Right lobe of liver (tissue), 6 donors: ENCODE measurements around the gene RIMS1. TPM values are rescaled to one million over a fixed set of nuclear protein-coding genes. Genes with fewer than 3 reads are reported as not detected.

Experiments used
- ATAC-seq, 4 donors: fragments of 200-7000 bp; cut with Tn5 transposase; one replicate each; pipeline ENCODE4 v1.9.1; 2020; ENCODE audit warnings: mild to moderate bottlenecking in 4 of 4, moderate library complexity in 4 of 4
- DNase-seq, 3 donors: peaks; one replicate each; pipeline ENCODE4 v3.0.0-alpha.2; 2020
- H3K27ac ChIP-seq, 3 donors: fragments of 200-600 bp; one replicate each; pipeline ENCODE4 v1.8.0; 2022
- H3K27me3 ChIP-seq, 2 donors: fragments of 200-600 bp; one replicate each; pipeline ENCODE4 v1.8.0; 2022
- H3K36me3 ChIP-seq, 4 donors: fragments of 200-600 bp; sonication (generic) in 1 of 4; one replicate each; pipeline versions ENCODE4 v1.5.1 to v1.8.0; 2017 to 2022; ENCODE audit warnings: control low read depth in 1 of 4
- H3K4me1 ChIP-seq, 4 donors: fragments of 200-600 bp; sonication (generic) in 1 of 4; one replicate each; pipeline versions ENCODE4 v1.5.1 to v1.8.0; 2017 to 2022; ENCODE audit warnings: control low read depth in 1 of 4
- H3K4me3 ChIP-seq, 3 donors: fragments of 200-600 bp; one replicate each; pipeline ENCODE4 v1.8.0; 2022
- H3K9me3 ChIP-seq, 4 donors: fragments of 200-600 bp; sonication (generic) in 1 of 4; one replicate each; pipeline versions ENCODE4 v1.5.1 to v1.8.0; 2017 to 2022; ENCODE audit warnings: control low read depth in 1 of 4
- CTCF ChIP-seq, 4 donors: fragments of 200-600 bp in 3 of 4; fragments of 450-650 bp in 1 of 4; IDR thresholded peaks; one replicate each; pipeline versions ENCODE4 v1.5.1 to v1.8.0; 2016 to 2022; ENCODE audit warnings: antibody characterized with exemption in 4 of 4, mild to moderate bottlenecking in 2 of 4
- POLR2A ChIP-seq: fragments of 450-650 bp; IDR thresholded peaks from one replicate; pipeline ENCODE4 v1.6.1; 2017; ENCODE audit warnings: antibody characterized with exemption, mild to moderate bottlenecking
- WGBS: methylation state at CpG from one replicate; pipeline ENCODE4 v1.1.6; 2018; ENCODE audit warnings: low coverage, low lambda C conversion rate; ENCODE audit not compliant: insufficient coverage; ENCODE audit errors: missing lambda C conversion rate; 5-methylcytosine and 5-hydroxymethylcytosine counted together
- intact Hi-C, 2 donors: fragments of 100-400 bp; cut with DNase I; formaldehyde crosslinking; loops; one replicate each; pipeline versions ENCODE4 v1.11.2 to v1.14.1; 2022
- total RNA-seq, 6 experiments: library from RNA; depleted of rRNA in 2 of 6; stranded (reverse); fragments of >200 nt in 2 of 6; fragmentation: NEBNext Ultra II Directional in 3 of 6; extraction: Animal tissue kit (Norgen Biotek cat#: 25700) in 3 of 6; gene quantifications; one replicate each; pipeline versions ENCODE4 v1.1.0 to v1.2.4, GENCODE V29; 2016 to 2023
- donor health status: DM: no; HTN: yes; CAD: no.
- donor health status: DM: no; HTN: no; CAD: no.
- donor health status: DM: no; HTN: no; CAD: no.
- donor health status: DM: no; HTN: yes; CAD: no.
- donor health status: DM: no; HTN: yes; CAD: no.

RIMS1 gene
- total RNA-seq, 6 experiments from 2014 or later = 0.09 to 0.69 TPM; not detected in 4

GRCh38 chr6:71908162-71908765 is 21.9 kb downstream of the RIMS1 start:
- Histone ChIP-seq H3K36me3 (no peaks in the 10 kb centered on the region), H3K27me3 (no peaks in the 10 kb centered on the region), H3K4me3 (no peak overlapping the region), H3K4me1 (no peaks in the 10 kb centered on the region), H3K27ac (no peak overlapping the region), H3K9me3 (no peaks in the 10 kb centered on the region)
- TF ChIP-seq CTCF (IDR thresholded peaks at IDR 0.05) (no peak), POLR2A (no peak)
- 42% methylated on average over 4 of the region's 4 CpGs for WGBS
- ATAC-seq (no peak), DNase-seq (no peak)
- intact Hi-C loops = no loop called here

GRCh38 chr6:71913444-71914234 is 27.3 kb downstream of the RIMS1 start:
- TF ChIP-seq POLR2A (no peak), CTCF (IDR thresholded peaks at IDR 0.05) (no peak)
- Histone ChIP-seq H3K27ac (no peak overlapping the region), H3K4me3 (no peak overlapping the region), H3K27me3 (no peaks in the 10 kb centered on the region), H3K9me3 (no peaks in the 10 kb centered on the region), H3K36me3 (no peaks in the 10 kb centered on the region), H3K4me1 (no peaks in the 10 kb centered on the region)
- 83% methylated on average over 1 of the region's 1 CpG for WGBS
- intact Hi-C loops = no loop called here
- ATAC-seq (no peak), DNase-seq (no peak)

- no peaks in the 10 kb centered on the region for H3K9me3 ChIP-seq
- no peak overlapping the region for H3K4me3 ChIP-seq
- DNase-seq (no peak), ATAC-seq (no peak)
- H3K36me3 ChIP-seq = no peaks in the 10 kb centered on the region
- intact Hi-C loops = no loop called here
- WGBS = 23% methylated on average over 1 of the region's 1 CpG
- H3K4me1 ChIP-seq = no peaks in the 10 kb centered on the region
- no peaks in the 10 kb centered on the region for H3K27me3 ChIP-seq
- no peak overlapping the region for H3K27ac ChIP-seq
- no peak for TF ChIP-seq CTCF (IDR thresholded peaks at IDR 0.05)
- TF ChIP-seq POLR2A = no peak
These were observed 42.7 kb downstream of the RIMS1 start for GRCh38 chr6:71929047-71929446.

DNA sequence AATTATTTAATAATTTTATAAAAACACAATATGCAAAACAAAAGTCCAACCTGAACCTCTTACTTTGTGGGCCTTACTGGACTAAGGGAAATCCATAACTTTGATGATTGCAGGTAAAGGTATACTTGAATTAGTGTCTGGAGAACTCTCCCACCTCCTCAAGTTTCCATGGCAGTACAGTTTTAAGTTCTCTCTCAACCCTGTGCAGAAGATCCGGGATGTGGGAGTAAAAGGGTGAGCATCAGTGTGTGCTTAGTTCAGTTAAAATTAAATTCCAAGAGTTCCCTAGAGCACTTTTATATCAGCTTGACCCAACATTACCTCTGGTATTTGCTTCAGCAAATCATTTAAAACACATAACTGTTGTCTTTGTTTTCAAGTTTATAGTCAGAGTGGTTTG is 47.5 kb downstream of the RIMS1 start:
- Histone ChIP-seq H3K4me1 (no peaks in the 10 kb centered on the region), H3K36me3 (no peaks in the 10 kb centered on the region), H3K27me3 (no peaks in the 10 kb centered on the region), H3K4me3 (no peak overlapping the region), H3K9me3 (no peaks in the 10 kb centered on the region), H3K27ac (no peak overlapping the region)
- TF ChIP-seq POLR2A = no peak
- no peak for TF ChIP-seq CTCF (IDR thresholded peaks at IDR 0.05)
- intact Hi-C loops = no loop called here
- WGBS = 57% methylated on average over 1 of the region's 1 CpG
- ATAC-seq (no peak), DNase-seq (no peak)
